VCaP (cell line): ENCODE data around the gene EFCAB5.
"Not testable (repeated sequence)": the region's sequence is repeated elsewhere in the genome, so short reads cannot be mapped to it uniquely, and the experiment has no call there.

Experiments
- H3K27ac ChIP-seq: fragments of 450-650 bp; 2 replicates; pipeline ENCODE4 v1.5.1; 2017
- TF ChIP-seq, protein P1 (sequence below): fragments of 450-650 bp; conservative IDR thresholded peaks from 2 replicates; pipeline ENCODE4 v1.5.1; 2017; ENCODE audit warnings: mild to moderate bottlenecking, moderate library complexity

Gene EFCAB5

DNA sequence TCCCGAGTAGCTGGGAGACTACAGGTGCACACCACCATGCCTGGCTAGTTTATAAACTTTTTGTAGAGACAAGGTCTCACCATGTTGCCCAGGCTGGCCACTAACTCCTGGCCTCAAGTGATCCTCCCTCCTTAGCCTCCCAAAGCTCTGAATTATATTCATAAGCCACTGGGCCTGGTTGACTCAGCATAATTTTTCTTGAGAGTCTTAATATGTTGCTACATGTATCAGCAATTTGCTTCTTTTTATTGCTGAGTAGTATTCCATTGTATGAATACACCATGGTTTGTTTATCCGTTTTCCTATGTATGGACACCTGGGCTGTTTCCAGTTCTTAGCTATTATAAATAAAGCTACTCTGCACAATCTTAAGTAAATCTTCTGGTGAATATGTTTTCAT lies 132.8 kb downstream of the EFCAB5 start:
- H3K27ac ChIP-seq = no peak overlapping the region
- TF ChIP-seq, protein P1, sequence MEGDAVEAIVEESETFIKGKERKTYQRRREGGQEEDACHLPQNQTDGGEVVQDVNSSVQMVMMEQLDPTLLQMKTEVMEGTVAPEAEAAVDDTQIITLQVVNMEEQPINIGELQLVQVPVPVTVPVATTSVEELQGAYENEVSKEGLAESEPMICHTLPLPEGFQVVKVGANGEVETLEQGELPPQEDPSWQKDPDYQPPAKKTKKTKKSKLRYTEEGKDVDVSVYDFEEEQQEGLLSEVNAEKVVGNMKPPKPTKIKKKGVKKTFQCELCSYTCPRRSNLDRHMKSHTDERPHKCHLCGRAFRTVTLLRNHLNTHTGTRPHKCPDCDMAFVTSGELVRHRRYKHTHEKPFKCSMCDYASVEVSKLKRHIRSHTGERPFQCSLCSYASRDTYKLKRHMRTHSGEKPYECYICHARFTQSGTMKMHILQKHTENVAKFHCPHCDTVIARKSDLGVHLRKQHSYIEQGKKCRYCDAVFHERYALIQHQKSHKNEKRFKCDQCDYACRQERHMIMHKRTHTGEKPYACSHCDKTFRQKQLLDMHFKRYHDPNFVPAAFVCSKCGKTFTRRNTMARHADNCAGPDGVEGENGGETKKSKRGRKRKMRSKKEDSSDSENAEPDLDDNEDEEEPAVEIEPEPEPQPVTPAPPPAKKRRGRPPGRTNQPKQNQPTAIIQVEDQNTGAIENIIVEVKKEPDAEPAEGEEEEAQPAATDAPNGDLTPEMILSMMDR = no peak

DNA sequence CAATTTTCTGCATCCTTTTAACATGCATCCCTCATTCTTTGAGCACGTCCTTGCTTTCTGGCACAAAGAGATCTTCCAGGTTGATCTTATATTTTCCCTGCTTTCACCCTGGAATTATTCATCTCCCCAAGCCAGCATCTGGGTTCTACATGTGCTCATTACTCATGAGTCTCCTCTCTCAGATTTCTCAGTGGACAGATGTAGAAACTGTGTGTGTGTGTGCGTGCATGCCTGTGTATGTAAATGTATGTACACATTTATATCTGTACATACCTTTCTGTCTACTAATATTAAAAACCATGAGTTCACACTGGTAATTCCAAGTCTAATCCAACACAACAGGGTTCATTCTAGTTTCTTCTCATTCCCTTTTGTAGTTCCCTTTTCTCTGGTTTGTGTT lies 133.3 kb downstream of the EFCAB5 start:
- H3K27ac ChIP-seq = no peak overlapping the region
- TF ChIP-seq, protein P1 = no peak

DNA sequence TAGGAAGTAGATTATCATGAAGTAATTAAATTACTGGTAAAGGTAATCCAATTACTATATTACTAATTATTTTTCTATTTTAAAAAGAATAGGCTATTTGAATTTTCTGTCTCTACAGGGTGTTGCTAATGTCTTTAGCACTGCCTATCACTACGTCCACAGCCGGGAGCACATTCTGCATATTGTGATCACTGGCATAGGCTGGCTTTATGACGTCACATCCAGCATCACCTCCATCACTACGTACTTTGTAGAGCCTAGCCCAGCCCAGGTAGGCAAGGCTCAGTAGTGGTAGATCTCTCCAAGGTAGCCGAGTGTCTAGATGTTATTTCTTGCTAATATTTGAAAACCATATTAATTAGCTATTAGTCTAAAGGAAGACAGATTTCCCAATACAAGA lies 141.3 kb downstream of the EFCAB5 start:
- TF ChIP-seq, protein P1 = no peak
- H3K27ac ChIP-seq = no peak overlapping the region

DNA sequence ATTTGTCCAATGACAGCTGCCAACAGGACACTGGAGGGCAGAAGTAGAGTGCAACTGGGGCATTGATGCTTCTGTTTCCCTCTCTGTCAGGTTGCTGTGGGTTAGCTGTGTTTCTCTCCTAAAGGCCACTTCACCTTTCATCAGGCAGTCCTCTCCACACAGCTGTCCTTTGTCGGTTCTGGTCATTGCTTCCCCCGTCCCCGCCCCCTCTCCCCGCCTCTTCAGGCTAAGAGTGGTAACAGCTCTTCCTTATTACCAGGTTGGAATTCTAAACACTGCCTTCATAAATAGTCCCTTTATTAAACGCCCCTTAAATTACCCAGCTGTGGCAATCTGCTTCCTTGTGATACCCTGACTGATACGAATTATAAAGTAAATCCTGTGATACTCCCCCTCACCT lies 143.4 kb downstream of the EFCAB5 start:
- H3K27ac ChIP-seq = no peak overlapping the region
- TF ChIP-seq, protein P1 = no peak

DNA sequence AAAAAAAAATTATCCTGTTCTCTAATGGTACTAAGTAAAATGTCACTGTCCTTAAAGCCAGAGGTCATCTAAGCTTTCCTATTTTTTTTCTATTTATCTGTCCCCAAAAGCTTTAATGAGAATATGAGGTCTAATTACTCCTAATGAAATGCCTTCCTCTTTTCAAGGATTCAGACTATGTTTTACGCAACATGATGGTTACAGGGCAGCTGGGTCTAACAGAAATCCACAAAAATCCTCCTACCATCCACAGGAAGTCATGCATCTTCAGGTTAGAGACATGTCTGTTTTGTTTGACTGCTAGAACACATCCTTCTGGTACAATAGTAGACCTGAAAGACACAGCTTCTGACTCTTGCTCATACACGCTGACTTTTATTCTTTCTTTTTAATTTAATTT lies 145.5 kb downstream of the EFCAB5 start:
- TF ChIP-seq, protein P1 = no peak
- H3K27ac ChIP-seq = no peak overlapping the region

DNA sequence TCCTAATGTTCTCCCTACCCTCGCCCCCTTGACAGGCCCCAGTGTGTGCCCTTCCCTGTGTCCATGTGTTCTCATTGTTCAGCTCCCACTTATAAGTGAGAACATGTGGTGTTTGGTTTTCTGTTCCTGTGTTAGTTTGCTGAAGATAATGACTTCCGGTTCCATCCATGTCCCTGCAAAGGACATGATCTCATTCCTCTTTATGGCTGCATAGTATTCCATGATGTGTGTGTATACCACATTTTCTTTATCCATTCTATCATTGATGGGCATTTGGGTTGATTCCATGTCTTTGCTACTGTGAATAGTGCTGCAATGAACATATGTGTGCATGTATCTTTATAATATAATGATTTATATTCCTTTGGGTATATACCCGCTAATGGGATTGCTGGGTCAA lies 146.0 kb downstream of the EFCAB5 start:
- H3K27ac ChIP-seq = not testable (repeated sequence)

DNA sequence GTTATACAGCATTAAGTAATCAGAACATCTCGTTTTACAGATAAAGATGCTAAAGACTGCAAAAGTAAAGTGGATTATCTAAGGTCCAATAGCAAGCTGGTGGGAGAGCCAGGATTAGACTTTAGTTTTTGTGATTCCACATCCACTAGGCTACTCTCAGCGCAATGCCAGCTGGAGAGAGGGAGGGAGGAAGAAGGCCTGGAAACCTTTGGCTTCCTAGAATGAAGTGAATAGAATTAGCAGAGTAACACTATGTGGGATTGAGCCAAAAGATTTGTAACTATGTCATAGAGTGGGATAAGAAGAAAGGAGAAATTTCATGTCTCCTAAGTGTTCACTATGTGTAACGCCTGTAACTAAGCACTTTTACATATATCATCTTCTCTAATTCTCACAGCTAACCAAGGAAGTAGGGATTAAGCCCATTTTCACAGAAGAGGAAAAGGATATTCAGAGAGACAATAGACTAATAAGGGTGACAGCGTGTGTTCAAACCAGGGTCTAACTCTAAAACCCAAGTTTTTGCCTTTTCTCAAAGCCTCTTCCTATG lies 149.8 kb downstream of the EFCAB5 start:
- no peak overlapping the region for H3K27ac ChIP-seq
- TF ChIP-seq, protein P1 = no peak

DNA sequence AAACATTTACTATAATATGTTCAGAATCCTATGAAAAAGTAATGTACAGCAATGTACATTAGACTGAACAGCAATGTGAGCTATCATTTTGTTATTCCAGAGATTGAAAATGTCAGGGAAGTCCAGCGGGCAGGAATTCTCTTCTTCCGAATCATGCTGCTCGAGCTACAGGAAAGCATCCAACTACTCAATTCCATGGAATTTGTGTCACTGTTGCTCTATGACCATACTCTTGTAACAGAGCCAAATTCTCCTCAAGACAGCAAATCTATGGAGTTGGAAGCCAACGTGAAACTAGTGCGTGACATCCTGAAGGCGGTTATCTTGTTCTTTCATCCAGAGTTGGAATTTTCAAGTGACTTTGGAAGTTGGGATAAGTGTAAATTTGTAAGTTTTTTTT lies 150.3 kb downstream of the EFCAB5 start:
- no peak overlapping the region for H3K27ac ChIP-seq
- TF ChIP-seq, protein P1 = no peak
